HG03097 (cell line): Measurements from ENCODE around the gene UBE2J2.

Experiments
- ATAC-seq: cut with Tn5 transposase; IDR thresholded peaks from one replicate; pipeline ENCODE4 v1.9.1; 2021; ENCODE audit not compliant: unreplicated experiment, low FRiP score

UBE2J2 gene

DNA sequence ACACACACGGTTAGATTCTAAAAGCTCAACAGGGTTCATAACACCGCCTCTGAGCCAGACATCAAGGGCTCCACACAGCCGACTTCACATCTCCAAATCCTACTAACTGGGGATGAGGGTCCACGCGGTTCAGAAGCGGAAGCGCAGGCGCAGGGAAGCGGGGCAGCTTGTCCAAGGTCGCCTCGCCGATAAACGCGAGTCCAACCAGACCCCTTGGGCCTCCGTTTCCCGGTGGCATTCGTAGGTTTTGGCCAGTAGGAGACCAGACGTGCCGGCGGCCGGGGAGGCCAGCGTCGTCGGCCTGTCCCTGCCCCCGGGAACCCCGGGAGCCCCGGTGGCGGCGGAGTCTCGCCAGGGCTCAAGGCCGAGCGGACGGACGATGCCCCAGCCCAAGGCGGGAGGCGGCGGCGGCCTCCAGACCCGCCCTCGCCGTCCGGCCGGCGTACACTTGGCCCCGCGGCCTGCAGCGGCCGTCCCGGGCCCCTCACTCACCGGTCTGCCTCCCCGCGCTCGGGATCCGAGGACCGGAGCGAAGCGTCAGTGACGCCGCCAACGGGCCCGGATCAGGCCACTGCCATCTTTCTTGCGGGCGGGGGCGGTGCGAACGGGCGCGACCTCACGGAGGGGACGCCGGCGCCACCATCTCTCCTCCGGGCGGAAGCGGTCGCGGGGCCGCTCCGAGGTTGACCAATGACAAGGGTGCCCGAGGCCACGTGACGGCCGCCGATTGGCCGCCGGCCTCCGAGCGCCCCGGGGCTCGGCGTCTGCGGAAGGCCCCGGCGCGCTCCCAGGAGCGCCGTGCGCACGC is 42.0 kb downstream of the UBE2J2 start, which contains the start of gene SDF4:
TSS of gene SDF4 (minus strand) at position 602 of the 808 bp plus-strand sequence. CDS start 3,229 bp downstream, outside the sequence.
- ATAC-seq = peak; percentile 86

DNA sequence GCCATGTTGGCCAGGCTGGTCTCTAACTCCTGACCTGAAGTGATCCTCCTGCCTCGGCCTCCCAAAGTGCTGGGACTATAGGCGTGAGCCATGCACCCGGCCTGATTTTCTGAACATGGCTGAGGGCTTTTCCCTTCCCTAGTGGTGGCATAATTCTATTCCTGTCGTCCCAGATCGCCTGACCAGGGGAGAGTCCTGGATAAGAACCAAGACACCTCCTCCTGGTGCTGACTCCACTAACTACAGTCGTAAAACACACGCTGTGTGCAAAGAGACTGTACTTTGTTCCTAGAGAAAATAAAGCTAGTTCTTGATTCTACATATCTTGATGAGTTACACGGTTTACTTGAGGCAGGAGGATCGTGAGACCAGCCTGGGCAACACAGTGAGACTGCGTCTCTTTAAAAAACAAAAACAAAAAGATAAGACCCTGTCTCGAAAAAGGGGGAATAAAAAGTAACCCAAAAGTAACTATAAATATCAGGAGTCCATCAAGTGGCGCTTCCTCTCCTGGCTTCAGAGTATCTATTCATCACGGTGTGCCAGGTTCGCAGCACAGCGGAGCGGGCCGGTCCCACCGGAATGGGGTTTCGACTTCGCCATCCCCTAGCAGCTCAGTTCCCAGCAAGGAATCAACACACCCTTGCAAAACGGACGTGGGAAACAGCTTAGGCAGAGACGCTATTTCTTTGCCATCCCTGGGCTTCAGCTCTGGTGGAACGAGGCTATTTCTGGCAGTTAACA is 42.8 kb downstream of the UBE2J2 start:
- no peak for ATAC-seq

DNA sequence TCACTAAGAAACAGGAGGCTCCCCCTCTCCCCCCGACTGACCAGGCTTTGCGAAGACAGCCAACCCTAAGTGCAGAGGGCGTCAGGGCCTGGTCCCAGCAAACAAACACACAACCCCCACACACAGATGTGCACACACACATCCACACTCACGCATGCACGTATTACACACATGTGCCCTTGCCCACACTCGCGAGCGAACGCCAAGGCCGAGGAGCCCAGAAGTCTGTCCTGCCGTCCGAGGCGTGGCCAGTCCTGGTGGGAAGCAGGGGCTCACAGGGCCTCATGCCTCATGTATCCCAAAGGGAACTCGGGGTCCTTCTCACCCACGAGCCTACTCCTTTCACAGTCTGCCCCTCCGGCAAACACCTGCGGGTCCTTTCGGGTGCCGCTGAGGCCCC is 43.9 kb downstream of the UBE2J2 start:
- no peak for ATAC-seq

DNA sequence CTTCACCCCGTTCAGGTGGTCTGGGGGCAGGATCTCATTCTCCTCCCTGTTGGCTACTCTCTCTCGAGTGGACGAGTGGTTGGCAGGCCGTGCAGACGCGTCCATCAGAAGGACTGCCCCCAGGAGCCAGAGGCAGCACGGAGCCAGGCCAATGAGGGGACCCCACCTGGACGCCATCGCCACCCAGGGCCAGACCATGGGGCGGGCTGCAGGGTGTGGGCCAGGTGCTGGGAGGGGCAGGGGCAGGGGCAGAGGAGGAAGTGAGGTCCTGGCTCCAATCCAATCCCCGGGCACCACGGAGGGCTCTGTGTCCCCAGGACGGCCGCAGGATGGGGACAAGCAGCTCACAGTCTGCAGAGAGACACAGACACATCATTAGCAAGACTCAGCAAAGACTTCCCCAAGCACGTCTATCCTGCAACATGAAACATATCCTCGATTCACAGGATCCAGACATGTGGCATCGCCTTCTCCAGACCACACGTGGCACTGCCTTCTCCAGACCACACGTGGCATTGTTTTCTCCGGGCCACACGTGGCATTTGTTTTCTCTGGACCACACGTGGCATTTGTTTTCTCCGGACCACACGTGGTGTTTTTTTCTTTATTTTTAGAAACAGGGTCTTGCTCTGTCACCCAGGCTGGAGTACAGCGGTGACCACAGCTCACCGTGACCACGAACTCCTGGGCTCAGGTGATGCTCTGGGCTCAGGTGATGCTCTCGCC is 44.9 kb downstream of the UBE2J2 start:
- no peak for ATAC-seq

DNA sequence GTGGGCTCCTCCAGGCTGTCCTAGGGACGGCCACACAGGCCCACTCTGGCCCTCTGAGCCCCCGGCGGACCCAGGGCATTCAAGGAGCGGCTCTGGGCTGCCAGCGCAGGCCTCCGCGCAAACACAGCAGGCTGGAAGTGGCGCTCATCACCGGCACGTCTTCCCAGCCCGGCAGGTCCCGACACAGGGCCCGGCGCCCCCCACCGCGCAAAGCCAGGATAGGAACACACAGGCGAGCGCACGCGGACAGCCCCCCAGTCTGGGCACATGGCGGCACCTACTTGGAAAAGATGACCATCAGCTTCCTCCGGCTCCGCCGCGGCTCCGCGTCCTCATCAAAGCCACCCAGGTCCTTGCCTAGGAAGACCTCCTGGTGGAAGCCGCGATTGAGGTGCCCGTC is 45.5 kb downstream of the UBE2J2 start:
- no peak for ATAC-seq

DNA sequence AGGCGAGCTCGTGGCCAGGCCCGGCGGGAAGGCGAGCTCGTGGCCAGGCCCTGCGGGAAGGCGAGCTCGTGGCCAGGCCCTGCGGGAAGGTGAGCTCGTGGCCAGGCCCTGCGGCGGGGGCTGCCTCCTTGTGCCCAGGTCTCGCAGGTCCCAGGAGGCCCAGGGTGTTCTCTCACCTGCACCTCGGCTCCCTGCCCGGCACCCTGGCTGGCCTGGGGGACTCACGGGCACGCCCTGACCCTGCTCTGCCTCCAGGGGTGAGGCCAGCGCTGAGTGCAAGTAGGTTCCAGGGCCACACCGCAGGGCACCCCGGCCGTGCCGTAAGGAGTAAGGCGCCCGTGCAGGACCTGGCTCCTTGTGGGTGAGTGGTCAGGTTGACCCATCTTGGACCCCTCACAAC is 46.3 kb downstream of the UBE2J2 start:
- ATAC-seq = no peak

DNA sequence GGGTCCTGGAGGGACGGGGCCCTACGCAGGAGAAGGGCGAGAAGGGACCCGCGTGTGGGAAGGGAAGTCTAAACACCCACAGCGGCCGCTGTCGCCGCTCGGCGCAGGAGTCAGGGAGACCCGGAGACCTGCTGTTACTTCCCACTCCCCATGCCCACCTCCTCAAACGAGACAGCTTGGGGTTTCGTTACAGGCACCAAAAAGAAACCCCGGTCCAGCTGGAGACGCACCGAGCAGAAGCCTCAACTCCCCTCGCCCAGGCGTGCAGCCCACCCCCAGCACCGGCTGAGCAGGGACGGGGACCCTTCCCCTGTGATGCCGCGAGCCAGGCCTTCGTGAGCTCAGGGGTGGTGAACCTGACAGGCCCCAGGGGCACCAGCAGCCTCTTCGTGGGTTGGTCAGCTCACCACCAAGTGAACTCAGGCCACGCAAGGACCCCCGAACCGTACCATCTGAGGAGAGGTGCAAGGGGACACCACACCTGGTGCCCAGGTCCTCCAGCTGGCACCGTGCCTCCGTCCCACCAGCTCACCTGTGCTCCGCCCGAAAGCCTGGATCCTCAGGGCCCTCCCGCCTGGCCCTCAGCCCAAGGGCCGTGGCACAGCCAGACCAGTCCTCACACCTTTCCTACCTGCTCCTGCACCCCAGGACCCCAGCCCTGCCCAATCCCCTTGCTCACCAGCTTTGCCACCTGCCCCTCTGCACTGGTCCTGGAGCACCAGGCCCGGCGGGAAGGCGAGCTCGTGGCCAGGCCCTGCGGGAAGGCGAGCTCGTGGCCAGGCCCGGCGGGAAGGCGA is 46.9 kb downstream of the UBE2J2 start:
- no peak for ATAC-seq

DNA sequence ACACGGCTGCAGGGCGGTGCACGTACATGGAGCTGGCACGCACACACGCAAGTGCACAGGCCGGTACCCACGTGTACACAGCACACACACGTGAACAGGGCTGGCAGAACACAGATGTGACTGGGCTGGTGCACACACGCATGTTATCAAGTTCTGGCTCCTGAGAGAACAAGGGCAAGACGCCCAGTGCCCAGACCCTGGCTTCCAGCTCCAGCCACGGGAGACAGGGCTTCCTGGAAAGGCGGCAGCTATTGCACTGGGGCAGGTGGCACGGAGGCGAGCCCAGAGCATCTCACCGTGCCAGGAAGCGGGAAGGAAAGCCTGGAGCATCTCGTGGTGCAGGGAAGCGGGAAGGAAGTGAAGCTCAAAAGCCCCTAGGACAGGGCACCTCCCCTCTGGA is 47.7 kb downstream of the UBE2J2 start:
- ATAC-seq = no peak

DNA sequence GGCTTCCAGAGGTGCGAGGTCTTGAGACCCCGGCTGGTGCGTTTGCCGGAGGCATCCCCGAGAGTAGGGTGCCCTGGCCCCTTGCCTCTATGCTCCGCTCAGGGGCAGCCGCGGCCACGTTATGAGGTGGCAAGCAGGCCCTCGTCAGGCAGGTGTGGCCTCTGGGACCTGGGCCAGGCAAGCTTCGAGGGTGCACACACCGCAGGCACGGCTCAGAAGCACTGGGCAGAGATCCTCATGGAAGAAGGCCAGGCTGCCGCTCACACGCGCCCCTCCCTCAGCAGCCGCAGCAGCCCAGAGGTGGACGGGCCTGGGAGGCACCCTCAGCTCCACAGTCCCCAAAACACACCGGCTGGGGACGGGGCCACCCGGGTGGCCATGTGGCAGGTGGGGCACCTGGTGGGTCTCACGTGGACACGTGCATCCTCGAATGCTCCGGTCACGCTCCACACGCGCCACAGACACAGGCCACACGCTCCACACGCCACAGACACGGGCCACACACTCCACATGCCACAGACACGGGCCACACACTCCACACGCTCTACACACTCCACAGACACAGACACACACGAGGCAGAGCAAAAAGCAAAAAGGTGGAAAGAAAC is 48.3 kb downstream of the UBE2J2 start:
- ATAC-seq = no peak

DNA sequence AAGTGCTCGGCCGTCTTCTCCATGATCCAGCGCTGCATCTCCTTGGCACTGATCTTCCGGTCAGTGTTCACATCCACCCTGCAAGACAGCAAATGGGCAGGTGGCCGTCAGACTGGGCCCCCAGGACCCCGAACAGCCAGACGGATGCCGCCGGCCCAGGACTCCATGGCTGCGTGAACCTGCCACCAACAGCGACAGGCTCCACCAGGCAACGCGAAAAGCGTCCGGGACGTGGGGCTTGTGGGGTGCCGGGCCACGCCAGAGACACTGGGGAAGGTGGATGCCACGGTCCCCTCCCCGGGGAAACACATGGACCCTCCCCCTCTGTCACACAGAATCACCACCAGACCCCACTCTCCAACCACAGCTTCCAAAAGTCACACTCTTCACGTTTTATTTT is 49.8 kb downstream of the UBE2J2 start:
- no peak for ATAC-seq

DNA sequence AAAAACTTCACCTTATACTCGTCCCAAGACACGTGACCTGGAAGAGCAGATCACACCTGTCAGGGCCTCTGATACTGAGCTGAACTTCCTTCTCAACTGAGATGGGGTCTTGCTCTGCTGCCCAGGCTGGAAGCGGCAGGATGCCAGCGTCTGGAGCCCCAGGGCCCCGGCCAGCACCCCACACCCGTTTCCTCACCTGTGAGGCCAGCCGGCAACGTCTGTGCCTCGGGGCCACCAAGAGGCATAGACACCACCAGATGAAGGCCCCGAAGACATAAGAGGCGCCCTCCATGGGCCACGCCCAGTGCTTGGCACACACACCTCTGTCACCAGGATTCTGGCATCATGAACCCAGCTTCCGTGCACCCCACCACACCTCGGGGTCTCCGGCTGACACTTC is 50.3 kb downstream of the UBE2J2 start:
- ATAC-seq = no peak

DNA sequence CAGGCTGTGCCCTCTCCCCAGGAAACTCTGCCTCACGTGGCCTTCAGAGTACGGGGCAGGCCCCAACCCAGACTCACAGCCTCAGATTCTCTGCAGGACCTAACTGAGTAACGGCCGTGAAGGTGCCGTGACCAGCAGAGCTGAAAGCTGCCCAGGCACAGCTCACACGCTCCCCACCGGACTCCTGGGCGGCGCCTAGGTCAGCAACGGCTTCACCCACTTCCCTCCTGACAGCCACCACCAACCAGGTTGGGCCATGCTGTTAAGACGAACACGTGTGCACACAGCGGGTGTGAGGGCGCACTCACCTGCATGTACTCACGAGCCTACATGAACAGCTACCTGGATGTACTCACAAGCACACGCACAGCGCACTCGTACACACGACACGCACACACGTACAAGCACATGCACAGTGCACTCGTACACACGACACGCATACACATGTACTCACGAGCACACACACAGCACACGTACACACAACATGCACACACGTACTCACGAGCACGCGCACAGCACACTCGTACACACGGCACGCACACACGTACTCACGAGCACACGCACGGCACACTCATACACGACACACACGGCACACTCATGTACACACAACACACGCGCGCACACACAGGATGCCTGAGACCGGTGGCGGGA is 51.0 kb downstream of the UBE2J2 start:
- no peak for ATAC-seq

DNA sequence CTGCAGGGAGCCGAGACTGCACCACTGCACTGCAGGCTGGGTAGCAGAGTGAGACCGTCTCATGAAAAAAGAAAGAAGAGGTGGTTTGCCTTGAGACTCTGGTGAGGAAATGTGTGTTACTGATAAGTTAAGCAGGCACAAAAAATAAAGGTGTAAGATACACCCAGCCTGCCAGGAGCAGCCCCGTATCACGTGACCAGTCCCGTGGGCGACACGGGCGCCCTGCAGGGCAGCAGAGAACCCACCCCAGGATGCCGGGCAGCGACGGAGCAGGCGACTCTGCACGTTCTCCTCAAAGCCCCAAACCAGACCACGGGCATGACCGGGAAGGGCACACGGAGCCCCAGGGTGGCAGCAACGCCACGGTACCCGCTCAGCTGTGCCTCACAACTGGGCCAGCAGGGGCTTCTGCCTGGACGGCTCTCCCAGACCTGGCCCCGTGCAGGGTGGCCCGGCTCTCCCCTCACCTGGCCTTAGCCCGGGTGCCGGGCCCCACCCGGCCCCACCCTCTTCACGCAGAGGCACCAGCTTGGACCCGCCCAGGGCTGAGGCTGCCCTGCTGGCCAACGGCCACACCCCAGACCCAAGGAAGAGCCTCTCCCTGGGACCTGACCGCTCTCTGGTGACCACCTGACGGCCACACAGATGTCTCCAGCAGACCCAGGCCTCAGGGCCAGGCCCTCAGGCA is 51.6 kb downstream of the UBE2J2 start:
- no peak for ATAC-seq

DNA sequence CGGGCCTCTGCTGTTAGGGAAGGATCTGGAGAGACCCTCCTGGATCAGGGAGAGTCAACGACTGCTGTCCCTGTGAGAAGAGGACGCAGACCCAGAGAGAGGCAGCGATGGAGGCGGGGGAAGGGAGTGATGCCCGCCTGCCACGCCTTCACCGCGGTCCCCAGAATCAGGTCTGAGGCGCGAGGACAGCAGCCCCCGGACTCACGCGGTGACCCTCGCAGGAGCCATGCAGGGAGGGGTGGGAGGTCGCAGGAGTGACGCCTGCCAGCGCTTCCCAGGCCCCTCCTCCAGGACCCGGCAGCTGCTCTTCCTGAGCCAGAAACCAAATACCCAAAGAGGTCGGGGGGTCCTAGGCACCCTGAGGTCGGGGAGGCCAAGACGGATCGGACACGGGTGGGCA is 53.5 kb downstream of the UBE2J2 start:
- no peak for ATAC-seq

DNA sequence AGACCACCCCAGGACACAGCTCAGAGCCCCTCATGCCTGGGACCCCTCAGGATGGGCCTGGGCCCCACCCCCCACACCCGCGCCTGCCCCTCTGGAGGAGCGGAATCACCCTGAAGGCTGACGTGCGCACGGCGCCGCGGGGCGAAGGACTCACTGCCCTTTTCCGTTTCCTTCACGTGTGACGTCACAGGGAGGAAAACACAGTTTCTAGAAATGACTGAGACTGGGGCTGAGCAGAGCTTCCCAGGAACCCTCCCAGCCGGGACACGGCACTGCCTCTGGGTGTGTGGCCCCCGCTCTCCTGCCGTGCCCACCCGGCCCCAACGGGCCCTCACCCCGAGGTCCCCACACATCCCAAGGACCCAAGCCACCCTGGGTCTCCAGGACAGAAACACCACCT is 54.3 kb downstream of the UBE2J2 start:
- no peak for ATAC-seq

DNA sequence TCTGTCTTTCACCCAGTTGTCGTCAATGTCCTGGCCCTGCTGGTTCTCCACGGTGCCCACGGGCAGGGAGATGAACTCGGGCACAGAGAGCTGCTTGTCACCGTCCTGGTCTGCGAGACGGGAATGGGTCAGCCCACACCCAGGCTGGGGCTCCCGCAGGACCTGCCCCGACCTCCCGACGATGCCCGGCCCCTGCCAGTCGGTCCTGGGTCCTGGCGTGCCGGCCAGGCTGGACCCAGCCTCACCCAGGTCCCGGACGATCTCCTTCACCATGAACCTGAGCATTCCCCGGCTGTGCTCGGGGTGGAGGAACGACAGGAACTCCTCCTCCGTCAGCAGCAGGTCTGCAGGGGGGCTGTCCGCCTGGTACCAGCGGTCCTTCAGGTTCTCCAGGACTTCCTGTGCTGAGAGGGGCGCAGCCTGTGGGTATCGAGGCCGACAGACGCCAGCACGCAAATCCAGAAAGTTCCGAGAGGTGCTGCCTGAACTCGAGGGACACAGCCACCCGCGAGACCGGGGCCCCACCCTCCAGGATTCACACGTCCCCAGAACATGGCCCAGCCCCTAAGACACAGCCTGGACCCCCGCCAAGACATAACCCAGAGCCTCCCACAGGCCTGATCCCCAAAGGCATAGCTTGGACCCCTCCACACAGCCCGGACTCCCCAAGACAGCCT is 55.0 kb downstream of the UBE2J2 start:
- no peak for ATAC-seq

DNA sequence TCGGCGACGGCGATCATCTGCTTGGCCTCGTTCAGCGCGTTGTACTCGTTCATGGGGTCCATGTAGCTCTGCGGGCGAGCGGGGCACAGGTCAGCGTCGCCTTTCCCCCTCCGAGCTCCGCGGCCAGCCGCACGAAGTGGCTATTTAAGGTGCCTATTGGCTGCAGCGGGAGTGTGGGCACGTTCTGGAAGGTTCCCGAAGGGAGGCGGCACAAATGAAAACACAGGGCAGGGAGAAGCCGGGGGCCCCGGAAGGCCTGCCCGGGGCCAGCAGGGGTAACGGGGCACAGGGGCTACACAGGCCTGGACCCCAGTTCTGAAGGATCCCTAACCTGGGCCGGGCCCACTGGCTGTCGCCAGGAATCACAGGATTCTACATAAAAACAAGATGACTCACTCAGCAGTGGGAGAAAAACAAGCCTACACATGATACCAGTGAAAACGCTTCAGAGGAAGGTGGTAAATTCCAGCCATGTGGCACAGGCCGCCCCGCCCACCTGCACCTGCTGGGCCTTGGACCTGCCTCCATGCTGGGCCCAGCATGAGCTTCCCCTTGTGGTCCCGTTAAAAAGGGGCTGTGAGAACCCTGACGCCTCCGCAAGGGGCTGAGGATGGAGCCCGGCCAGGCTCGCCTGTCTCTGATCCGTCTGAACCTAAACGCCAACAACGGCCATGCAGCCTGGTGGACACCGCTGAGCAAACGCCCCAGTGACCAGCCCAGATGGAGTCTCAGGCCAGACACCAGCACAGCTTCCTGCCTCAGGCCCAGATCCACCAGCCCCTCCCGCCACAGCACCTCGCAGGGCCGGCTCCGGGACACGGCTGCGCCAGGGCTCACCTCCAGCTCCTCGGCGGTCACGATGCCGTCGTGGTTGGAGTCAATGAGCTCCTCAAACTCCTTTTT is 55.8 kb downstream of the UBE2J2 start:
- ATAC-seq = no peak
